Stimulated activated memory B cell treated with anti-CD40 and anti-IgM and Interleukin-4, amounts not matched to agents 10 μg/mL and 1 μg/mL and 100 μg/mL, for 72 hours (primary cell): Measurements from ENCODE around the gene MIF4GD.

Experiments
- ATAC-seq: fragments of 150-1000 bp; cut with Tn5 transposase; 2 replicates; pipeline ENCODE4 v1.10.0; 2021
- H3K27ac Mint-ChIP-seq: one replicate; pipeline ENCODE4 v1.8.0; 2022; ENCODE audit warnings: mild to moderate bottlenecking, mixed read lengths
- H3K27me3 Mint-ChIP-seq: one replicate; pipeline ENCODE4 v1.8.0; 2022; ENCODE audit warnings: mixed read lengths
- H3K36me3 Mint-ChIP-seq: one replicate; pipeline ENCODE4 v1.8.0; 2022; ENCODE audit warnings: mixed read lengths
- H3K4me1 Mint-ChIP-seq: one replicate; pipeline ENCODE4 v1.8.0; 2022; ENCODE audit warnings: mixed read lengths
- H3K4me3 Mint-ChIP-seq: one replicate; pipeline ENCODE4 v1.8.0; 2022; ENCODE audit warnings: mild to moderate bottlenecking, moderate library complexity, mixed read lengths
- H3K9me3 Mint-ChIP-seq: one replicate; pipeline ENCODE4 v1.8.0; 2022; ENCODE audit warnings: mixed read lengths

MIF4GD gene

GRCh38 chr17:75270966-75271232 is at the start of gene MIF4GD:
TSS of gene MIF4GD (minus strand) at chr17:75271231. CDS start at chr17:75270195, 1,036 bp downstream.
- Mint-ChIP-seq H3K4me3 (peak within 1 kb of the TSS; percentile 93), H3K36me3 (peaks cover 38% of the 10 kb centered on the region), H3K9me3 (no peaks in the 10 kb centered on the region), H3K27me3 (no peaks in the 10 kb centered on the region), H3K27ac (peak within 1 kb of the TSS; percentile 90), H3K4me1 (peaks cover 70% of the 10 kb centered on the region)
- no peak for ATAC-seq

GRCh38 chr17:75319904-75320691 is 49.1 kb upstream of the MIF4GD start:
- no peaks in the 10 kb centered on the region for H3K27me3 Mint-ChIP-seq
- H3K27ac Mint-ChIP-seq: peak overlapping the region; percentile 86

GRCh38 chr17:75318615-75319222 is 47.7 kb upstream of the MIF4GD start:
- no peak for ATAC-seq
- Mint-ChIP-seq H3K4me3 (peak overlapping the region; percentile 41), H3K9me3 (no peaks in the 10 kb centered on the region), H3K36me3 (peaks cover 60% of the 10 kb centered on the region), H3K27ac (peak overlapping the region; percentile 86), H3K4me1 (peaks cover 77% of the 10 kb centered on the region), H3K27me3 (no peaks in the 10 kb centered on the region)

More at GRCh38 chr17:75319904-75320691, 49.1 kb upstream of the MIF4GD start:
- Mint-ChIP-seq H3K36me3 (peaks cover 59% of the 10 kb centered on the region), H3K4me1 (peaks cover 66% of the 10 kb centered on the region), H3K9me3 (no peaks in the 10 kb centered on the region), H3K4me3 (peak overlapping the region; percentile 60)
- peak; percentile 77 for ATAC-seq

- H3K27me3 Mint-ChIP-seq: no peaks in the 10 kb centered on the region
- peaks cover 60% of the 10 kb centered on the region for H3K36me3 Mint-ChIP-seq
- H3K4me3 Mint-ChIP-seq: no peak overlapping the region
- H3K9me3 Mint-ChIP-seq: no peaks in the 10 kb centered on the region
- peak overlapping the region; percentile 86 for H3K27ac Mint-ChIP-seq
- H3K4me1 Mint-ChIP-seq: peaks cover 77% of the 10 kb centered on the region
- no peak for ATAC-seq
These were observed 47.2 kb upstream of the MIF4GD start for GRCh38 chr17:75318211-75318610.

- Mint-ChIP-seq H3K4me3 (no peak overlapping the region), H3K36me3 (peaks cover 54% of the 10 kb centered on the region), H3K27me3 (no peaks in the 10 kb centered on the region), H3K4me1 (peaks cover 77% of the 10 kb centered on the region), H3K9me3 (no peaks in the 10 kb centered on the region), H3K27ac (peak overlapping the region; percentile 86)
- no peak for ATAC-seq
These were observed 46.6 kb upstream of the MIF4GD start for GRCh38 chr17:75317671-75318070.

GRCh38 chr17:75316253-75316652 is 45.2 kb upstream of the MIF4GD start:
- Mint-ChIP-seq H3K4me3 (peak overlapping the region; percentile 38), H3K9me3 (no peaks in the 10 kb centered on the region), H3K27ac (peak overlapping the region; percentile 86), H3K36me3 (peaks cover 43% of the 10 kb centered on the region), H3K4me1 (peaks cover 88% of the 10 kb centered on the region), H3K27me3 (no peaks in the 10 kb centered on the region)
- ATAC-seq: no peak

GRCh38 chr17:75315541-75316243 is 44.7 kb upstream of the MIF4GD start:
- peaks cover 40% of the 10 kb centered on the region for H3K36me3 Mint-ChIP-seq
- H3K9me3 Mint-ChIP-seq: no peaks in the 10 kb centered on the region
- H3K27ac Mint-ChIP-seq: peak overlapping the region; percentile 86
- H3K27me3 Mint-ChIP-seq: no peaks in the 10 kb centered on the region
- H3K4me3 Mint-ChIP-seq: peak overlapping the region; percentile 38
- ATAC-seq: peak; percentile 52
- H3K4me1 Mint-ChIP-seq: peaks cover 86% of the 10 kb centered on the region

- Mint-ChIP-seq H3K27me3 (no peaks in the 10 kb centered on the region), H3K4me3 (peak overlapping the region; percentile 34), H3K36me3 (peaks cover 31% of the 10 kb centered on the region), H3K4me1 (peaks cover 79% of the 10 kb centered on the region), H3K27ac (peak overlapping the region; percentile 86), H3K9me3 (no peaks in the 10 kb centered on the region)
- peak; percentile 89 for ATAC-seq
These were observed 43.0 kb upstream of the MIF4GD start for GRCh38 chr17:75313941-75314551.

- peaks cover 47% of the 10 kb centered on the region for H3K4me1 Mint-ChIP-seq
- no peaks in the 10 kb centered on the region for H3K9me3 Mint-ChIP-seq
- H3K27me3 Mint-ChIP-seq: no peaks in the 10 kb centered on the region
- peaks cover 15% of the 10 kb centered on the region for H3K36me3 Mint-ChIP-seq
- H3K27ac Mint-ChIP-seq: peak overlapping the region; percentile 75
- no peak for ATAC-seq
- H3K4me3 Mint-ChIP-seq: no peak overlapping the region
These were observed 38.0 kb upstream of the MIF4GD start for GRCh38 chr17:75308732-75309629.

GRCh38 chr17:75307957-75308731 is 37.1 kb upstream of the MIF4GD start:
- H3K36me3 Mint-ChIP-seq: peaks cover 10% of the 10 kb centered on the region
- ATAC-seq: no peak
- H3K9me3 Mint-ChIP-seq: no peaks in the 10 kb centered on the region
- H3K4me1 Mint-ChIP-seq: peaks cover 39% of the 10 kb centered on the region
- no peak overlapping the region for H3K4me3 Mint-ChIP-seq
- H3K27me3 Mint-ChIP-seq: no peaks in the 10 kb centered on the region
- peak overlapping the region; percentile 75 for H3K27ac Mint-ChIP-seq

GRCh38 chr17:75301502-75302206 is 30.6 kb upstream of the MIF4GD start:
- H3K4me1 Mint-ChIP-seq: peaks cover 21% of the 10 kb centered on the region
- peaks cover 8% of the 10 kb centered on the region for H3K36me3 Mint-ChIP-seq
- no peaks in the 10 kb centered on the region for H3K9me3 Mint-ChIP-seq
- no peaks in the 10 kb centered on the region for H3K27me3 Mint-ChIP-seq
- ATAC-seq: no peak
- peak overlapping the region; percentile 69 for H3K27ac Mint-ChIP-seq
- no peak overlapping the region for H3K4me3 Mint-ChIP-seq

- no peak overlapping the region for H3K4me3 Mint-ChIP-seq
- peaks cover 19% of the 10 kb centered on the region for H3K4me1 Mint-ChIP-seq
- peaks cover 8% of the 10 kb centered on the region for H3K36me3 Mint-ChIP-seq
- no peaks in the 10 kb centered on the region for H3K9me3 Mint-ChIP-seq
- peak overlapping the region; percentile 69 for H3K27ac Mint-ChIP-seq
- H3K27me3 Mint-ChIP-seq: no peaks in the 10 kb centered on the region
- ATAC-seq: no peak
These were observed 30.0 kb upstream of the MIF4GD start for GRCh38 chr17:75301049-75301448.

GRCh38 chr17:75300280-75300679 is 29.2 kb upstream of the MIF4GD start:
- Mint-ChIP-seq H3K4me1 (peaks cover 27% of the 10 kb centered on the region), H3K4me3 (no peak overlapping the region), H3K27ac (peak overlapping the region; percentile 69), H3K9me3 (no peaks in the 10 kb centered on the region), H3K27me3 (no peaks in the 10 kb centered on the region), H3K36me3 (peaks cover 9% of the 10 kb centered on the region)
- ATAC-seq: no peak
